ENCODE data around the gene NUFIP1. TPM values are rescaled to one million over a fixed set of nuclear protein-coding genes. Genes with fewer than 3 reads are reported as not detected.

The NUFIP1 gene
- total and polyA plus RNA-seq, 2 donors (not counting 3 experiments of a cell fraction or from before 2014, with no cell fraction given): 1.4 to 6.9 TPM

GRCh38 chr13:44912278-44913016, 76.8 kb downstream of the NUFIP1 start:
- Histone ChIP-seq H3K9me3 (replicated peaks; ENCODE audit: control insufficient read depth, insufficient read depth, low read length) (no peaks in the 10 kb centered on the region), H3K27me3 (ENCODE audit: control insufficient read depth in 2 of 2, insufficient read depth in 2 of 2, low read length in 2 of 2) (no peaks in the 10 kb centered on the region), H3K79me2 (ENCODE audit: control insufficient read depth, insufficient read depth, low read length) (no peaks in the 10 kb centered on the region), H3K4me2 (ENCODE audit: insufficient read depth, low read length) (no peak overlapping the region), H3K4me3 (replicated peaks in 1 of 3; ENCODE audit: insufficient read depth in 1 of 3, low read depth in 1 of 3, low read length in 3 of 3) (no peak overlapping the region), H3K9me1 (replicated peaks; ENCODE audit: control insufficient read depth, extremely low read depth, insufficient read depth, low read length) (no peaks in the 10 kb centered on the region), H3K4me1 (ENCODE audit: control insufficient read depth, extremely low read depth, insufficient read depth, low read length) (peaks cover 5% of the 10 kb centered on the region), H4K20me1 (replicated peaks; ENCODE audit: control insufficient read depth, extremely low read depth, insufficient read depth, low read length) (no peaks in the 10 kb centered on the region), H3K9ac (replicated peaks; ENCODE audit: extremely low read depth, insufficient read depth, low read length) (no peak overlapping the region), H3K27ac (ENCODE audit: insufficient read depth, low read depth, low read length) (no peak overlapping the region), H3K36me3 (ENCODE audit: control insufficient read depth in 2 of 2, extremely low read depth in 1 of 2, insufficient read depth in 2 of 2, low read length in 2 of 2) (no peaks in the 10 kb centered on the region), H2AFZ (ENCODE audit: low read depth, low read length) (no peak overlapping the region)
- DNase-seq (ENCODE audit: low read depth, low spot score) (no peak), FAIRE-seq (no peak)
- BruUV-seq (replicated peaks): no TSS peak
- dilution Hi-C loops (cut with MboI; ENCODE audit: extremely low pct_ligation_motif_present, low sequenced_read_pairs): no loop called here
- ChIA-PET CTCF (interaction anchor here (1.0 kb wide), 1 partner anchor 429 kb away, joined by 3 read pairs; no protein-coding TSS in a partner anchor), POLR2A (no interaction called here)
- TF ChIP-seq MYC (IDR thresholded peaks at IDR 0.05; ENCODE audit: low read depth, low read length): no peak
- TF ChIP-seq, protein P1, sequence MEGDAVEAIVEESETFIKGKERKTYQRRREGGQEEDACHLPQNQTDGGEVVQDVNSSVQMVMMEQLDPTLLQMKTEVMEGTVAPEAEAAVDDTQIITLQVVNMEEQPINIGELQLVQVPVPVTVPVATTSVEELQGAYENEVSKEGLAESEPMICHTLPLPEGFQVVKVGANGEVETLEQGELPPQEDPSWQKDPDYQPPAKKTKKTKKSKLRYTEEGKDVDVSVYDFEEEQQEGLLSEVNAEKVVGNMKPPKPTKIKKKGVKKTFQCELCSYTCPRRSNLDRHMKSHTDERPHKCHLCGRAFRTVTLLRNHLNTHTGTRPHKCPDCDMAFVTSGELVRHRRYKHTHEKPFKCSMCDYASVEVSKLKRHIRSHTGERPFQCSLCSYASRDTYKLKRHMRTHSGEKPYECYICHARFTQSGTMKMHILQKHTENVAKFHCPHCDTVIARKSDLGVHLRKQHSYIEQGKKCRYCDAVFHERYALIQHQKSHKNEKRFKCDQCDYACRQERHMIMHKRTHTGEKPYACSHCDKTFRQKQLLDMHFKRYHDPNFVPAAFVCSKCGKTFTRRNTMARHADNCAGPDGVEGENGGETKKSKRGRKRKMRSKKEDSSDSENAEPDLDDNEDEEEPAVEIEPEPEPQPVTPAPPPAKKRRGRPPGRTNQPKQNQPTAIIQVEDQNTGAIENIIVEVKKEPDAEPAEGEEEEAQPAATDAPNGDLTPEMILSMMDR (IDR thresholded peaks at IDR 0.05; ENCODE audit: extremely low read depth in 1 of 2, insufficient read depth in 1 of 2, low read depth in 1 of 2, low read length in 2 of 2): no peak
- no peak for TF ChIP-seq EZH2 (IDR thresholded peaks at IDR 0.05; ENCODE audit: borderline replicate concordance, low read depth, low read length, severe bottlenecking)
- TF ChIP-seq POLR2AphosphoS5 (IDR thresholded peaks at IDR 0.05; ENCODE audit: insufficient read depth, low read depth, low read length): no peak
- TF ChIP-seq JUN (IDR thresholded peaks at IDR 0.05; ENCODE audit: borderline replicate concordance, insufficient read depth, insufficient read length, low read depth): no peak
- TF ChIP-seq MAX (IDR thresholded peaks at IDR 0.05; ENCODE audit: insufficient read depth, insufficient read length): no peak
- intact Hi-C loops (cut with micrococcal nuclease): no loop called here

All from endothelial cell of umbilical vein (primary cell).